GM12878 (cell line): ENCODE results near the gene HERPUD2.

Experiments
- CREB1 ChIP-seq: IDR thresholded peaks from 2 replicates; pipeline ENCODE4 v1.6.1; 2012; ENCODE audit warnings: low read depth, mild to moderate bottlenecking, inconsistent platforms
- EED ChIP-seq: sonication (generic); IDR thresholded peaks from 2 replicates; pipeline ENCODE4 v1.6.1; 2016; ENCODE audit warnings: antibody characterized with exemption, low read depth
- TAF1 ChIP-seq: IDR thresholded peaks from 2 replicates; pipeline ENCODE4 v1.6.1; 2011; ENCODE audit warnings: mild to moderate bottlenecking, low read depth, low read length, borderline replicate concordance
- ZZZ3 ChIP-seq: IDR thresholded peaks from 2 replicates; pipeline ENCODE4 v1.6.1; 2011; ENCODE audit warnings: low read depth; ENCODE audit not compliant: control insufficient read depth, insufficient read length
- TF ChIP-seq, protein P1 (sequence below): IDR thresholded peaks from 2 replicates; pipeline ENCODE4 v1.6.1; 2011; ENCODE audit warnings: borderline replicate concordance, low read depth, mild to moderate bottlenecking, moderate library complexity, mixed read lengths, low read length; ENCODE audit not compliant: insufficient read depth; ENCODE audit errors: extremely low read length
- TF ChIP-seq, protein P2 (sequence below): fragments of 450-650 bp; IDR thresholded peaks from 2 replicates; pipeline ENCODE4 v1.6.1; 2017; ENCODE audit warnings: mild to moderate bottlenecking, low read depth, inconsistent platforms; ENCODE audit not compliant: poor library complexity, severe bottlenecking

DNA sequence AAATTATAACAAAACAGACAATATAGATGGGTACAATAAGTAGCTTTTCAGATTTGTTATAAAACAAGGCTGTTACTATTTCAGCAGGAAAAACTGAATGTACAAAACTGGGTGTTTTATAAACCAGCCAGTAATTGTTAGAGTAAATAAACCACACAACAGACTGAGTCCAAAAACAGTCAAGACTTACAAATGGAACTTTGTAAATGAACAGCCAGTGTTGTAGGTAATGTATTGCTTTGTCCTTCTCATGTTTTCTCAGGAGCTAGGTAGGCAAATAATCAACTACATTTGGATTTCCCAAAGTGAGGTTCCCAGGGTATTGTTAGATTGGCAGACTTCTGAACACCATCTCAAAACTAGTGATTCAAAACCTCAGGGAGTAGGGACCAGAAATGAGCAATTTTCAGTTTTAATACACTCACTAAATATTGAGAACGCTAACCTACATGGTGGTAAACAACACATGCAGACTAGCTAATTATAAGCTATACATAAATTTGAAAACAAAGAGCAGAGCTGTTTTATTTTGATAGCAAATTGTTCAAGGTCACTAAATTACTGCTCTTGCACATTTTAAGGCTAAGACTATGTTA is 36.2 kb downstream of the HERPUD2 start:
- TF ChIP-seq ZZZ3 = no peak
- no peak for TF ChIP-seq CREB1
- TF ChIP-seq EED = no peak
- no peak for TF ChIP-seq TAF1
- TF ChIP-seq, protein P1, sequence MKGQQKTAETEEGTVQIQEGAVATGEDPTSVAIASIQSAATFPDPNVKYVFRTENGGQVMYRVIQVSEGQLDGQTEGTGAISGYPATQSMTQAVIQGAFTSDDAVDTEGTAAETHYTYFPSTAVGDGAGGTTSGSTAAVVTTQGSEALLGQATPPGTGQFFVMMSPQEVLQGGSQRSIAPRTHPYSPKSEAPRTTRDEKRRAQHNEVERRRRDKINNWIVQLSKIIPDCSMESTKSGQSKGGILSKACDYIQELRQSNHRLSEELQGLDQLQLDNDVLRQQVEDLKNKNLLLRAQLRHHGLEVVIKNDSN = no peak
- TF ChIP-seq, protein P2, sequence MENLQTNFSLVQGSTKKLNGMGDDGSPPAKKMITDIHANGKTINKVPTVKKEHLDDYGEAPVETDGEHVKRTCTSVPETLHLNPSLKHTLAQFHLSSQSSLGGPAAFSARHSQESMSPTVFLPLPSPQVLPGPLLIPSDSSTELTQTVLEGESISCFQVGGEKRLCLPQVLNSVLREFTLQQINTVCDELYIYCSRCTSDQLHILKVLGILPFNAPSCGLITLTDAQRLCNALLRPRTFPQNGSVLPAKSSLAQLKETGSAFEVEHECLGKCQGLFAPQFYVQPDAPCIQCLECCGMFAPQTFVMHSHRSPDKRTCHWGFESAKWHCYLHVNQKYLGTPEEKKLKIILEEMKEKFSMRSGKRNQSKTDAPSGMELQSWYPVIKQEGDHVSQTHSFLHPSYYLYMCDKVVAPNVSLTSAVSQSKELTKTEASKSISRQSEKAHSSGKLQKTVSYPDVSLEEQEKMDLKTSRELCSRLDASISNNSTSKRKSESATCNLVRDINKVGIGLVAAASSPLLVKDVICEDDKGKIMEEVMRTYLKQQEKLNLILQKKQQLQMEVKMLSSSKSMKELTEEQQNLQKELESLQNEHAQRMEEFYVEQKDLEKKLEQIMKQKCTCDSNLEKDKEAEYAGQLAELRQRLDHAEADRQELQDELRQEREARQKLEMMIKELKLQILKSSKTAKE = no peak
